H1 (cell line): Measurements from ENCODE around the gene KCNH6. TPM values are rescaled to one million over a fixed set of nuclear protein-coding genes. Genes with fewer than 3 reads are reported as not detected.

ENCODE experiments used
- GABPA ChIP-seq: IDR thresholded peaks from 2 replicates; pipeline ENCODE4 v1.6.1; 2011; ENCODE audit warnings: mild to moderate bottlenecking, low read length, moderate library complexity, borderline replicate concordance; ENCODE audit not compliant: insufficient read depth
- SIRT6 ChIP-seq: IDR thresholded peaks from one replicate; pipeline ENCODE4 v1.7.1; 2012; ENCODE audit warnings: low read length, inconsistent platforms
- SP4 ChIP-seq: IDR thresholded peaks from 2 replicates; pipeline ENCODE4 v1.6.1; 2012; ENCODE audit warnings: low read length, inconsistent platforms
- polyA plus RNA-seq, 7 experiments: library from polyadenylated mRNA; depleted of rRNA in 3 of 7; stranded (reverse) in 5 of 7; unstranded in 2 of 7; fragments of >200 nt in 5 of 7; fragments of 200-250 nt in 2 of 7; gene quantifications; 1 replicate in 5 of 7; 2 replicates in 1 of 7; 4 replicates in 1 of 7; pipeline versions ENCODE4 v1.2.1 to v1.2.3, GENCODE V29; 2011 to 2013; ENCODE audit warnings: missing spikeins in 2 of 7, mixed read lengths in 2 of 7
- total RNA-seq: library from RNA; stranded (reverse); fragmentation: NEBNext Ultra II Directional; extraction: Animal tissue kit (Norgen Biotek cat#: 25700); gene quantifications from 2 replicates; pipeline ENCODE4 v1.2.1, GENCODE V29; 2021
- TF ChIP-seq, protein P1 (sequence below): IDR thresholded peaks from 2 replicates; pipeline ENCODE4 v1.6.1; 2012; ENCODE audit warnings: low read length, inconsistent platforms
- TF ChIP-seq, protein P2 (sequence below), 3 experiments: IDR thresholded peaks; 1 replicate in 2 of 3; 2 replicates in 1 of 3; pipeline versions ENCODE4 v1.5.1 to v1.6.1; 2011; ENCODE audit warnings: low read length in 3 of 3, mild to moderate bottlenecking in 3 of 3, inconsistent platforms in 2 of 3, low read depth in 1 of 3, moderate library complexity in 1 of 3; ENCODE audit not compliant: insufficient read depth in 1 of 3; ENCODE audit errors: control extremely low read depth in 1 of 3
- TF ChIP-seq, protein P3 (sequence below): IDR thresholded peaks from 2 replicates; pipeline ENCODE4 v1.6.1; 2011; ENCODE audit warnings: low read length, improper control_type of control experiment

The KCNH6 gene
- total and polyA plus RNA-seq, 2 of the 8 experiments (the other 6 are each of a cell fraction or from before 2014, with no cell fraction given), result 1.8 to 3.6 TPM

DNA sequence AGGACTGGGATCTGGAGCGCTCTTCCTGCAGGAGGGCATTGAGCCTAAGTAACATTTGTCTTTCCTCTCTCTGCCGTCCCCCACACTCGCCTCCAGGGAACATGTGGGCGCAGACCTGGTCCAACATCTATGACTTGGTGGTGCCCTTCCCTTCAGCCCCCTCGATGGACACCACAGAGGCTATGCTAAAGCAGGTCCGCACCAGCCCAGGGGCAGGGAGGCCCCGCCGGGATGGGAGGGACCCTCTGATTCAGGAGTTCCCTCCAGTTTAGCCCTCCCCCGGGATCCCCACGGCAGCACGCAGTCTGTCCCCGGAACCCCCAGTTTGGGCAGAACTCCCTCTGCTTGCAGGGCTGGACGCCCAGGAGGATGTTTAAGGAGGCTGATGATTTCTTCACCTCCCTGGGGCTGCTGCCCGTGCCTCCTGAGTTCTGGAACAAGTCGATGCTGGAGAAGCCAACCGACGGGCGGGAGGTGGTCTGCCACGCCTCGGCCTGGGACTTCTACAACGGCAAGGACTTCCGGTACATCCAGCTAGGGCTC is 32.2 kb upstream of the KCNH6 start (continued):
- TF ChIP-seq, protein P1, sequence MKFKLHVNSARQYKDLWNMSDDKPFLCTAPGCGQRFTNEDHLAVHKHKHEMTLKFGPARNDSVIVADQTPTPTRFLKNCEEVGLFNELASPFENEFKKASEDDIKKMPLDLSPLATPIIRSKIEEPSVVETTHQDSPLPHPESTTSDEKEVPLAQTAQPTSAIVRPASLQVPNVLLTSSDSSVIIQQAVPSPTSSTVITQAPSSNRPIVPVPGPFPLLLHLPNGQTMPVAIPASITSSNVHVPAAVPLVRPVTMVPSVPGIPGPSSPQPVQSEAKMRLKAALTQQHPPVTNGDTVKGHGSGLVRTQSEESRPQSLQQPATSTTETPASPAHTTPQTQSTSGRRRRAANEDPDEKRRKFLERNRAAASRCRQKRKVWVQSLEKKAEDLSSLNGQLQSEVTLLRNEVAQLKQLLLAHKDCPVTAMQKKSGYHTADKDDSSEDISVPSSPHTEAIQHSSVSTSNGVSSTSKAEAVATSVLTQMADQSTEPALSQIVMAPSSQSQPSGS, result no peak
- TF ChIP-seq, protein P2, sequence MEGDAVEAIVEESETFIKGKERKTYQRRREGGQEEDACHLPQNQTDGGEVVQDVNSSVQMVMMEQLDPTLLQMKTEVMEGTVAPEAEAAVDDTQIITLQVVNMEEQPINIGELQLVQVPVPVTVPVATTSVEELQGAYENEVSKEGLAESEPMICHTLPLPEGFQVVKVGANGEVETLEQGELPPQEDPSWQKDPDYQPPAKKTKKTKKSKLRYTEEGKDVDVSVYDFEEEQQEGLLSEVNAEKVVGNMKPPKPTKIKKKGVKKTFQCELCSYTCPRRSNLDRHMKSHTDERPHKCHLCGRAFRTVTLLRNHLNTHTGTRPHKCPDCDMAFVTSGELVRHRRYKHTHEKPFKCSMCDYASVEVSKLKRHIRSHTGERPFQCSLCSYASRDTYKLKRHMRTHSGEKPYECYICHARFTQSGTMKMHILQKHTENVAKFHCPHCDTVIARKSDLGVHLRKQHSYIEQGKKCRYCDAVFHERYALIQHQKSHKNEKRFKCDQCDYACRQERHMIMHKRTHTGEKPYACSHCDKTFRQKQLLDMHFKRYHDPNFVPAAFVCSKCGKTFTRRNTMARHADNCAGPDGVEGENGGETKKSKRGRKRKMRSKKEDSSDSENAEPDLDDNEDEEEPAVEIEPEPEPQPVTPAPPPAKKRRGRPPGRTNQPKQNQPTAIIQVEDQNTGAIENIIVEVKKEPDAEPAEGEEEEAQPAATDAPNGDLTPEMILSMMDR (IDR thresholded peaks at IDR 0.05; ENCODE audit: control extremely low read depth in 1 of 3, insufficient read depth in 1 of 3, low read depth in 1 of 3, low read length in 3 of 3), result no peak
- TF ChIP-seq, protein P3, sequence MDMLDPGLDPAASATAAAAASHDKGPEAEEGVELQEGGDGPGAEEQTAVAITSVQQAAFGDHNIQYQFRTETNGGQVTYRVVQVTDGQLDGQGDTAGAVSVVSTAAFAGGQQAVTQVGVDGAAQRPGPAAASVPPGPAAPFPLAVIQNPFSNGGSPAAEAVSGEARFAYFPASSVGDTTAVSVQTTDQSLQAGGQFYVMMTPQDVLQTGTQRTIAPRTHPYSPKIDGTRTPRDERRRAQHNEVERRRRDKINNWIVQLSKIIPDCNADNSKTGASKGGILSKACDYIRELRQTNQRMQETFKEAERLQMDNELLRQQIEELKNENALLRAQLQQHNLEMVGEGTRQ, result no peak
- no peak for TF ChIP-seq GABPA
- TF ChIP-seq SP4, result no peak
- TF ChIP-seq SIRT6, result no peak
- TF ChIP-seq, all 59 proteins: peak for 0
